ENCODE measurements around the gene CELSR1.

CELSR1 gene

DNA sequence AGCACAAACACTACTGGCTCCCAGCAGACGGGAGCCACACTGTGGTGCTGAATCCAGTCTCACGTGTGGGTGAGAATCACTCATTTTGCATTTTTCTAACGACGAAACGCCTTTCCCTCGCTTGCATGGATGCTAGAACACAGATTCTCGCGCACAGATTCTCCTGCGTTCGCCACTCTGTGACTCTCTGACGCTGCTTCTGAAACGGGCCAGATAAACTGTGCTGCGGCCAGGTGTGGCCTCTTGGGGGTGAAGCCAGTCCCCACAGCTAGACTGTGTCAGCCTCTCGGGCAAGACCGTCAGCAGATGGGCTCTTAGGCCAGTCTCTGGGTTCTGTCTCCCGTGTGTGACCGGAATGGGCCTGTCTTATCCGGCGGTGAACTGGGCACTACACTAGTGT lies 157.4 kb downstream of the CELSR1 start:
- no peak for DNase-seq (ENCODE audit: low read depth in 3 of 3)

- no peak for DNase-seq (ENCODE audit: low read depth in 3 of 3)
Measured at GRCh38 chr22:46379066-46379930, 158.1 kb downstream of the CELSR1 start.

DNA sequence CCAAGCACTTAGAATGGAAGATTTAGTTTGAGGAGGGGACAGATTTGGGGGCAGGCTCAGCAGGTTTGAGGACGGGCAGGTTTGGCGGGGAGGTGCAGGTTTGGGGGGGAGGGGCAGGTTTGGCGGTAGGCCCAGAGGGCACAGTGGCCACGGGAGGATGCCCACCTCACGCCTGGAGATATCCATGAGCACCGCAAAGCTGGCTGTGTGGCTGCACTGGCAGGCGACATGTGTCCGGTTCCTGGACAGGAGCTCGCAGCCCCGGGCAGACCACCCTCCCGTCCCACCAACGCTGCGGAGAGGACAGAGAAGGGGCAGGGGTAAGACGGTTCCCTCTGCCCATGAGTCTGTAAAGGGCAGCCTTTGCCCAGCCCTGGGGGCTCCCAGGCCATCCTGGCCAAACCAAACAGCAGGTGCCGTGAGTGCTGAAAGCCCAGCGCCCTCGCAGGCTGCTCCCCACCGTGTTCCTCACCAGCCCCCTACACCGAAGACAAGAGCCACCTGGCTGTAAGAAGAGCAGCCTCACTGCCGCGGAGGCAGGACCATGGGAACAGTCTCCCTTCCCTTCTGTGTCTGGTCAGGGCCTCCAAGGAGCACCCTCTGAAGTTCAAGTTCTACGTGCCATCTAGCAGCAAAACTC lies 158.9 kb downstream of the CELSR1 start:
- no peak for DNase-seq (ENCODE audit: low read depth in 3 of 3)

DNA sequence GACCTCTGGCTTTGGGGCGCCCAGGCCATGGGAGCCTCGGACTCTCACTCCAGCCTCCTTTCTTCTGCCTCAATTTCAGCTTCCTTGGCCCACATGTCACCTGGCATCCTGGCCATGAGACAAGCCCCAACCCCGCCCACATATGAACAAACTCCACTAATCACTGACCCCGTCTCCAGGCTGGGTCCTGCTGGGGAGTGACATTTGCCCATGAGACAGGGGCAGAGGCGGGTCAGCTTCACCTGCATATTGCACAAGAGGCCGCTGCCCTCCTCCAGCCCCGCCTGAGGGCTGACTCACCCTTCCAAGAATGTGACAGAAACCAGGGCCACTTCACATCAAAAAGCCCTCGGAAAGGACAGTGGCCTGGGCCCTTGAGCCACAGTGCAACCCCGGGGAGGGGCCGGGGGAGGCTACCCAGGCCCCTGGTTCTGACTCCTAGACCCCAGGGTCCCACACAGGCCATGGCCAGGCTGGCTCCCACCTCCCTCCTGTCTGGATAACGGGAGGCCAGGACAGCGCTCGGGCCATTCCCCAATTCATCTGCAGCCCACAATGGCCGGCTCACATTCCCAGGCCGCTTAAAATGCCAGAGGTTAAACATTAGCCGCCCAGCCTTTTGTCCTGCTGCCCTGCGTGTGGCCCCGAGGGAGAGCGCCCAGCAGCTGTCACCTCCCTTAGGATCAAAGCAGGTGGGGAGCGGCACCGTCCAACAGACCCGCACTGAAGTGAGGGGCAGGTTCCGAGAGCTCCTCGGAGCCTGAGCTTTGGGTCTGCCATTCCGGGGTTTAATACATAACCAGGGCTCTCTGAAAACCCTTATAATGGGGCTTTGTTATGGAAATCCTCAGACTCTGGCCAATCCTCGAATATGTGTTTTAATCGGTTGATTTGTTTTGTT lies 159.6 kb downstream of the CELSR1 start:
- no peak for DNase-seq (ENCODE audit: low read depth in 3 of 3)

DNA sequence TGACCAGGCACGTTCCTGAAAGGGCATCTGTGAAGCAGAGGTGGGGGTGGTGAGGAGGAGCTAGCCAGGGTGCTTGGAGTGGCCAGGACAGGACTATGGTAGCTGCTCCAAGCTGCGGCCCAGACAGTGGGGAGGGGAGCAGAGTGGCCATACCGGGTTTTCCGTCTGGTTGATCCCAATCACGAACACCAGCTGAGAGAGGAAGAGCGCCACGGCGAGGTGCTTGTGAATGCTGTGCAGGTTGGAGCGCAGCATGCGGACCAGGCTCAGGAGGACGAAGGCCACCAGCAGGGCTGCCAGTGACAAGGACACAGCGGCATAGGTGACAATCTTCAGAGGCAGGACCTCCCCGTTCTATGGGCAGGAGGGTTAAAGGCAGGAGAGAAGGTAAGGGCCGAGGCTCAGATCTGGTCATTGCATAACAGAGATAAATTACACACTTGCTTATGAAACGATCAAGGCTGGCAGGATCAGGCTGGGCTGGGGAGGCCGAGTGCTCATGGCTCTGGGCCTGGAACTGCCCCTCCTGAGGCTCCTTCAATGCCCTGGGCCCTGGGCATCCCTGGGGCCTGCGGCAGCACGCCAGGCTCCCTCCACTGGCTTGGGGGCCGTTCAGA lies 160.4 kb downstream of the CELSR1 start:
- DNase-seq (ENCODE audit: low read depth in 3 of 3), result no peak

DNA sequence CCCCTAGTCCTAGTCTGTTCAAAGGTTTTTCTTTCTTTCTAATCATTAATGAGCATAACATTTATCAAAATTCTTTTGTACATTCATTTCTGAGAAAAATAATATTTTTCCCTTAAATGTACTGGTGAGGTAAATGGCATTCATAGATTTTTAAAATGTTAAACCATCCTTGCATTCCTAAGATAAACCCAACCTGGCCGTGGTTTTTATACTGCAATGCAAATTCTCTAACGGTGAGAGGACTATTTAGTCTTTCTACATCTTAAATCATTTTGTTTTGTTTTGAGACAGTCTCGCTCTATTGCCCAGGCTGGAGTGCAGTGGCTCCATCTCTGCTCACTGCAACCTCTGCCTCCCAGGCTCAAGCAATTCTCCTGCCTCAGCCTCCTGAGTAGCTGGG lies 161.3 kb downstream of the CELSR1 start:
- DNase-seq (ENCODE audit: low read depth in 3 of 3), result no peak

DNA sequence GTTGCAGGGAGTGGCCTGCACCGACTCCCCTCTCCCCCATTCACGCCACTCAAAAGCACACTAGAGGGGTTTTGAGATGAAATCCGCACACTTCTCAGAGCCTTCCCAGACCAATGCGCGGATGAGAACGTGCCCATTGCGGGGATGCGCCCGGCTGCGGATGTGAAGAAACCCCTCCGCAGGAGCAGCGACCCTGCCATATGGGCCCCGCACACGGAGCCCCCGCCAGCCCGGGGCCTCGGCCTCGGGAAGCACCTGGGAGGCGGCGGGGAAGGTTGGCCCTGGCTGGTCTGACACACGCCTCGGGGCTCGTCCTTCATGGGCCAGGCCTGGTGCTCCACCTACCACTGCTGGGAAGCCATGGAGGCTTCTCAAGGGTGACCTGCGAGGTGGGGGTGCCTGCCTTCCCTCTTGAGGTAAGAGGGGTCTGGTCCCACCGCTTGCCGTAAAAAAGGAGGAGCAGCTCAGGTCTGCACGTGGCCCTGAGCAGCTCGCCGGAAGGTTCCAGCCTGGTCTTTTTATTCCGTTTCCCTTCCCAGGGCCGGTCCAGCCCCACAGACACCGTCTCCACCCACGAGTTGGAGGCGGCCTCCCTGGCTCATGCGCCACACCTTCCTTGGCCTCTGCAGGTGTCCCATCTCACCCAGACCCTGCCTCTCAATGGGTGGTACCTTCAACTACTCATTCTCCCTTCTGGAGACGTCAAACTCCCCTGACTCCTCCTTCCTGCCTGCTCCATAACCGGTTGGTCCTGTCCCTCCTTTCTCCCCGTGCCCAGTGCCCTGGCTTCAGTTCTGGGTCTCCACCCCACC lies 162.6 kb downstream of the CELSR1 start:
- DNase-seq (ENCODE audit: low read depth in 3 of 3), result no peak

DNA sequence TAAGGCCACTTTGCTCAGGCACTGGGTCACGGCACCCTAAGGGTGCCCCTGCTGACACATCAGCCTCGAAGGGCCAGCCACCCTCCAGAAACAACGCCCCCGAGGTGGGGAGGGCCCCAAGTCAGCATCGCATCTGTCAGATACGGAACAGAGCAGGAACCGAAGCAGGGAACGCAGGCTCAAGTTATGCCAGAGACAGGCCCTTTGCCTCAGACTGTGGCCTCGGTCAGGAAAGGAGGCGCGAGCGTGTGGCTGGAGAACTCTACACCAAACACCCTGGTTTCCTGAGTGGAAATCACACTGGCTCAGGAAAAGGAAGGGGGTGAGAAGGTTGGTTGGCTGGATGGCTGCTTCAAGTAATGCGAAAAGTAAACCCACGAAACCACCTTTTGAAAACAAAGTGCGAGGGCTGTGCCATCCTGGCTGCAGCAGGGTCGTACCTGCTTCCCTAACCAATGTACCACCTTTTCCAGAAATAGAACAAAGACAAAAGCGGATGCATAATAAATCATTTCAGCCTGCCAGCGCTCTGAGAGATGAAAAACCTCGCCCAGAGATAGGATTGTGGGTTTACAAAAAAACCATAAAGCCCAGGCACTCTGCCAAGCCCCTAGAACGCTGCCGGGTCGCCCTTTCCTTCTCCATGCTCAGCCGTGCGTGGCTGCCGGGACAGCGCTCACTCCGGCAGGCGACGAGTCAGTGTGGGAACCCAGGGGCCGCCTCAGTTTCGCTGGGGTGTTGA lies 163.3 kb downstream of the CELSR1 start:
- no peak for DNase-seq (ENCODE audit: low read depth in 3 of 3)

DNA sequence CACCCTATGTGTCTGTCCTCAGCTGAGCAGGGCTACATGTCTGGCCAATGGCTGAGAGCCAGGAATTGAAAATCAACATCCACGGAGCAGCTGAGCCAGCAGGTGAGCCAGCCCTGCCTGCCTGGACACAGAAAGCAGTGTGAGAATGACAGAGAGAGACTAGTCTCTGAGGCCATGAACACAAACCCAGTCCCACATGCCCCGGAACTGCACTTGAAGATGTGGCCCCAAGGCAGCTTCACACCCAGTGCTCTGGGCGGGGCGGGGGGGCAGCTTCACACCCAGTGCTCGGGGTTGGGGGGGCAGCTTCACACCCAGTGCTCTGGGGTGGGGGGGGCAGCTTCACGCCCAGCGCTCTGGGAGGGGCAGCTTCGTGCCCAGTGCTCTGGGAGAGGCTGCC lies 164.3 kb downstream of the CELSR1 start:
- DNase-seq (ENCODE audit: low read depth in 3 of 3), result no peak

GRCh38 chr22:46372686-46373085 lies 164.7 kb downstream of the CELSR1 start:
- no peak for DNase-seq (ENCODE audit: low read depth in 3 of 3)

- DNase-seq (ENCODE audit: low read depth in 3 of 3), result no peak
Measured at GRCh38 chr22:46371623-46372226, 165.7 kb downstream of the CELSR1 start.

DNA sequence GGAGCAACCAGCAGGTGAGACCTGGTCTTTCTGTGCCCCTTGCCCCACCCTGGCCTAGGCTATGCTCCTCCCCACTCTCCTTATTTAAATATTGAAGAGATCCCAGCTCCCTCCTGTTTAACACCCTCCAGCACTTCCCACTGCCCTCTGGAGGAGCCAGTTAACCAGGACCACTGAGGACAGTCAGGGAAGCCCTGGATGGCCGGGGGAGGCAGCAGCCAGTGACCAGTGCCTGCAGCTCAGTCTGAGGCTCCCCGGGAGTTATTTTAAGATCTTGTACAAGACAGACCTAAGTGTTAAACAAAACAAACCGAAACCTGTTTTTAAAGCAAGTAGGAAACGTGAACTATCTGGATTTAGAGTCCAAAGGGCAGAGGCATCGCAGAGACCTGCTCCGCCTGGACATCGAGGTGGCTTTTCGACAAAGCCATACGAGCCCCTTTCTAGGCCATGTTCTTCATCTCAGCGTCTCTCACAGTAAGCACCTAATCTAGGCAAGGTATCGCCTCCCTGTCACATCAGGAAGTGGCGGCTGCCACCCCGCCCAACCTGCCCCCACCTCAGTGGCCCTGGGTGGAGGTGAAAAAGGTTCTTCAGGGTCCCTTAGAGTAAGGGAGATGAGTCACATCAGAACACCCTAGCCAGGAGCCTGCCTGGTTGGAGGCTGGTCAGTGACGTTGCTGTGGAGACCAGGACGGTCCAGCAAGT lies 166.7 kb downstream of the CELSR1 start:
- no peak for DNase-seq (ENCODE audit: low read depth in 3 of 3)

- DNase-seq (ENCODE audit: low read depth in 3 of 3), result no peak
Measured at GRCh38 chr22:46369716-46370583, 167.5 kb downstream of the CELSR1 start.

DNA sequence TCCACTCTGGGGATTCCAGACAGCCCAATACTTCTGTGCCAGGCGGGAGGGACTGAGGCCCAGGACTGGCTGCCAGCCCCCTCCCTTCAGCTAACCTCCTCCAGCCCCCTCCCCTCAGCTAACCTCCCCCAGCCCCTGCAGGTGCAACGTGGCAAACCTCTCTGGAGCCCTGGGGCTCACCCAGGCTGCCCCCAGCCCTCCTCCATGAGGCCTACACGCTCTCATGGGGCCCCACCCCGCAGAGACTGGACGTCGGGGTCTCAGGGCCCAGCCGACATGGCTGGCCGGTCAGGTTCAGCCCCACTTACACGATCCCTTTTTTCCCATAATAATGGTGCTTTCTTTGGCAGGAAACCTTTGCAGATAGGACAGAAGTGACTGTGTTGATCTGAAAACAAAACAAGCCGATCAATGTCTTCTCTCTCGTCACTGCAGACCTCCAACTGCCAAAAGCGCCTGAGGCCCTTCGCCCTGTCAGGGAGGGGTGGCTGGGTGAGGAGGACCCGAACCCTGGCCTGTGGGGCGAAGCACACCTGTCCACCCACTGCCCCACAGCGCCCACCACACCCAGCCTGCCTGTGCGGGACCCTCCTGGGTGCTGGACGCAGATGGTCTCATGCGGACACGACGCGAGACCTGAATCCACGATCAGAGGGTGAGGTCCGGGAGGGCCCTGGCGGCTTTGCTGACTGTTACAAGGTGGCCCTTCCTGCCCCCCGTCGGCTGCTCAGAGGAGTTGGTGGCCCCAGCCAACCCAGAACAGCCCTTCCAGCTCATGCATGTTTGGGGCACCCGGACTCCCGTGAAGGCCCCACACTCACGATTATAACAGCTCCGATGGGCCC lies 168.3 kb downstream of the CELSR1 start:
- no peak for DNase-seq (ENCODE audit: low read depth in 3 of 3)

DNA sequence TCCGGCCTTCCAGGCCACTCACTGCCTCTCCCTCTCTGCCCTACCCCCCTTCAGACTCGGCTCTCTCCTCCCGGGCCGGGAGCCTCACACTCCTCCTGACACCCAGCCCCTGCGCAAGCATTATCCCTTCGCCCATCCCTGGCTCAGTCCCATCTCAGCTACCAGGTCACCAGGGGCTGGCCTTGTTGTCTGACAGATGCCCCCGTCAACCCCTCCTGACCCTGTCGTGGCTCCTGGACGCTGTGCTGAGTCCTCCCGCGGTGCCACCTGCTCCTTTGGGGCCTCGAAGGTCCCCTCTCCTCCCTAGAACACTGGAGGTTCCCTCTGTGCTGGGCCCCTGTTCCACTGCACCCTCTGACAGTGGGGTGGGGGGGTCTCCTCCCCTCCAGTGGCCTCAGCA lies 169.0 kb downstream of the CELSR1 start:
- DNase-seq (ENCODE audit: low read depth in 3 of 3), result no peak

DNA sequence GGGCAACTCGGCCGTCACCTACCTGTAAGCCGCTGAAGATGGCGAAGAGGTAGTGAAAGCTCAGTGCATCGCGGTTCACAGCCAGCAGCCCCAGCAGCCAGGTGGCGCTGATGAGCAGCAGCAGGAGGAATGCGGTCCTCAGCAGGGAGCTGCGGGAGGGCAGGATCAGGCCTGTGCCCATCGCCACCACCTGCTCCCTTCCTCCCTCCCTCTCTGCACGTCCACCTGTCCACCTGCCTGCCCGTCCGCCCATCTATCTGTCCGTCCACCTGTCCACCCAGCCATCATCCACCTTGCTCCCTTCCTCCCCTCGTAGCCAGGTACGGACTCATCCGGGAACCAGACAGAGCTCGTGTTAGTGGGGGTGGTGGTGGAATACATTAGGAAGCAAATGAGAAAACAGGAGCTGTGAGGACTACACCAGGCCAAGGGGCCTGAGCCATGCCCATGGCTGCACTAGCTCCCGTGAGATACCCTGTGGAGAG lies 169.7 kb downstream of the CELSR1 start:
- peak; percentile 32 to 54 (median 37) for DNase-seq (ENCODE audit: low read depth in 3 of 3)
